Stimulated activated memory B cell treated with anti-CD40 and anti-IgM and Interleukin-4, amounts not matched to agents 10 μg/mL and 1 μg/mL and 100 μg/mL, for 72 hours (primary cell): Measurements from ENCODE around the gene CCDC88C.

ENCODE experiments used
- ATAC-seq: fragments of 150-1000 bp; cut with Tn5 transposase; 2 replicates; pipeline ENCODE4 v1.10.0; 2021
- H3K27ac Mint-ChIP-seq: one replicate; pipeline ENCODE4 v1.8.0; 2022; ENCODE audit warnings: mild to moderate bottlenecking, mixed read lengths
- H3K27me3 Mint-ChIP-seq: one replicate; pipeline ENCODE4 v1.8.0; 2022; ENCODE audit warnings: mixed read lengths
- H3K36me3 Mint-ChIP-seq: one replicate; pipeline ENCODE4 v1.8.0; 2022; ENCODE audit warnings: mixed read lengths
- H3K4me1 Mint-ChIP-seq: one replicate; pipeline ENCODE4 v1.8.0; 2022; ENCODE audit warnings: mixed read lengths
- H3K4me3 Mint-ChIP-seq: one replicate; pipeline ENCODE4 v1.8.0; 2022; ENCODE audit warnings: mild to moderate bottlenecking, moderate library complexity, mixed read lengths
- H3K9me3 Mint-ChIP-seq: one replicate; pipeline ENCODE4 v1.8.0; 2022; ENCODE audit warnings: mixed read lengths

Gene CCDC88C

GRCh38 chr14:91307046-91307445, 110.6 kb downstream of the CCDC88C start:
- Mint-ChIP-seq H3K4me1 (peaks cover 32% of the 10 kb centered on the region), H3K9me3 (no peaks in the 10 kb centered on the region), H3K27ac (peak overlapping the region; percentile 4), H3K4me3 (no peak overlapping the region), H3K27me3 (no peaks in the 10 kb centered on the region), H3K36me3 (peaks cover 73% of the 10 kb centered on the region)
- no peak for ATAC-seq

- Mint-ChIP-seq H3K27ac (peak overlapping the region; percentile 4), H3K4me1 (peaks cover 36% of the 10 kb centered on the region), H3K36me3 (peaks cover 77% of the 10 kb centered on the region), H3K4me3 (no peak overlapping the region), H3K9me3 (no peaks in the 10 kb centered on the region), H3K27me3 (no peaks in the 10 kb centered on the region)
- no peak for ATAC-seq
Observed at GRCh38 chr14:91306547-91306946, 111.1 kb downstream of the CCDC88C start.

GRCh38 chr14:91305650-91306431, 111.8 kb downstream of the CCDC88C start:
- Mint-ChIP-seq H3K27me3 (no peaks in the 10 kb centered on the region), H3K4me3 (no peak overlapping the region), H3K4me1 (peaks cover 30% of the 10 kb centered on the region), H3K9me3 (no peaks in the 10 kb centered on the region), H3K36me3 (peaks cover 77% of the 10 kb centered on the region), H3K27ac (no peak overlapping the region)
- ATAC-seq = no peak

GRCh38 chr14:91303924-91304229, 113.7 kb downstream of the CCDC88C start:
- Mint-ChIP-seq H3K27me3 (no peaks in the 10 kb centered on the region), H3K4me3 (no peak overlapping the region), H3K27ac (peak overlapping the region; percentile 78), H3K4me1 (peaks cover 24% of the 10 kb centered on the region), H3K36me3 (peaks cover 79% of the 10 kb centered on the region), H3K9me3 (no peaks in the 10 kb centered on the region)
- ATAC-seq = no peak

- Mint-ChIP-seq H3K4me1 (peaks cover 24% of the 10 kb centered on the region), H3K36me3 (peaks cover 79% of the 10 kb centered on the region), H3K27me3 (no peaks in the 10 kb centered on the region), H3K9me3 (no peaks in the 10 kb centered on the region), H3K27ac (peak overlapping the region; percentile 78), H3K4me3 (peak overlapping the region; percentile 46)
- peak; percentile 84 for ATAC-seq
Observed at GRCh38 chr14:91303091-91303923, 114.3 kb downstream of the CCDC88C start.

GRCh38 chr14:91302391-91302790, 115.2 kb downstream of the CCDC88C start:
- H3K4me3 Mint-ChIP-seq = peak overlapping the region; percentile 11
- H3K4me1 Mint-ChIP-seq = peaks cover 24% of the 10 kb centered on the region
- peak overlapping the region; percentile 78 for H3K27ac Mint-ChIP-seq
- H3K9me3 Mint-ChIP-seq = no peaks in the 10 kb centered on the region
- ATAC-seq = peak; percentile 82
- H3K27me3 Mint-ChIP-seq = no peaks in the 10 kb centered on the region
- peaks cover 77% of the 10 kb centered on the region for H3K36me3 Mint-ChIP-seq

GRCh38 chr14:91300957-91301356, 116.7 kb downstream of the CCDC88C start:
- ATAC-seq = no peak
- Mint-ChIP-seq H3K9me3 (no peaks in the 10 kb centered on the region), H3K4me3 (no peak overlapping the region), H3K36me3 (peaks cover 83% of the 10 kb centered on the region), H3K27ac (peak overlapping the region; percentile 78), H3K4me1 (peaks cover 24% of the 10 kb centered on the region), H3K27me3 (no peaks in the 10 kb centered on the region)

GRCh38 chr14:91300283-91300895, 117.2 kb downstream of the CCDC88C start:
- peak overlapping the region; percentile 78 for H3K27ac Mint-ChIP-seq
- no peak for ATAC-seq
- H3K4me1 Mint-ChIP-seq = peaks cover 24% of the 10 kb centered on the region
- H3K9me3 Mint-ChIP-seq = no peaks in the 10 kb centered on the region
- H3K27me3 Mint-ChIP-seq = no peaks in the 10 kb centered on the region
- H3K4me3 Mint-ChIP-seq = no peak overlapping the region
- H3K36me3 Mint-ChIP-seq = peaks cover 84% of the 10 kb centered on the region

GRCh38 chr14:91299121-91300115, 118.2 kb downstream of the CCDC88C start:
- Mint-ChIP-seq H3K9me3 (no peaks in the 10 kb centered on the region), H3K4me1 (peaks cover 24% of the 10 kb centered on the region), H3K27ac (no peak overlapping the region), H3K36me3 (peaks cover 75% of the 10 kb centered on the region), H3K27me3 (no peaks in the 10 kb centered on the region), H3K4me3 (no peak overlapping the region)
- no peak for ATAC-seq

GRCh38 chr14:91298576-91298975, 119.0 kb downstream of the CCDC88C start:
- Mint-ChIP-seq H3K36me3 (peaks cover 78% of the 10 kb centered on the region), H3K9me3 (no peaks in the 10 kb centered on the region), H3K4me3 (no peak overlapping the region), H3K4me1 (peaks cover 21% of the 10 kb centered on the region), H3K27me3 (no peaks in the 10 kb centered on the region), H3K27ac (no peak overlapping the region)
- ATAC-seq = no peak

- Mint-ChIP-seq H3K36me3 (peaks cover 78% of the 10 kb centered on the region), H3K27me3 (no peaks in the 10 kb centered on the region), H3K4me3 (no peak overlapping the region), H3K4me1 (peaks cover 7% of the 10 kb centered on the region), H3K27ac (no peak overlapping the region), H3K9me3 (no peaks in the 10 kb centered on the region)
- ATAC-seq = no peak
Observed at GRCh38 chr14:91297081-91297711, 120.4 kb downstream of the CCDC88C start.

GRCh38 chr14:91295851-91296796, 121.5 kb downstream of the CCDC88C start:
- ATAC-seq = no peak
- Mint-ChIP-seq H3K27ac (peak overlapping the region; percentile 13), H3K36me3 (peaks cover 78% of the 10 kb centered on the region), H3K4me1 (no peaks in the 10 kb centered on the region), H3K4me3 (no peak overlapping the region), H3K9me3 (no peaks in the 10 kb centered on the region), H3K27me3 (no peaks in the 10 kb centered on the region)

- Mint-ChIP-seq H3K27me3 (no peaks in the 10 kb centered on the region), H3K27ac (no peak overlapping the region), H3K36me3 (peaks cover 74% of the 10 kb centered on the region), H3K4me3 (no peak overlapping the region), H3K4me1 (no peaks in the 10 kb centered on the region), H3K9me3 (no peaks in the 10 kb centered on the region)
- ATAC-seq = no peak
Observed at GRCh38 chr14:91295276-91295845, 122.3 kb downstream of the CCDC88C start.
